Gastrocnemius medialis (tissue), 4 donors: ENCODE results near the gene IRAK1BP1. TPM values are rescaled to one million over a fixed set of nuclear protein-coding genes. Genes with fewer than 3 reads are reported as not detected.
"Not testable (repeated sequence)": the region's sequence is repeated elsewhere in the genome, so short reads cannot be mapped to it uniquely, and the experiment has no call there.

Source experiments
- ATAC-seq, 2 donors: fragments of 150-250 bp; one replicate each; pipeline ENCODE4 v1.9.1; 2016
- DNase-seq, 2 donors: peaks; one replicate each; pipeline ENCODE4 v3.0.0-alpha.2; 2019
- H3K27ac ChIP-seq, 4 donors: fragments of 200-600 bp; sonication (generic); 1 replicate in 1 of 4; 2 replicates in 3 of 4; pipeline ENCODE4 v1.5.1; 2016 to 2018; ENCODE audit warnings: mild to moderate bottlenecking in 2 of 4, moderate library complexity in 1 of 4
- H3K27me3 ChIP-seq, 3 donors: fragments of 200-600 bp; sonication (generic) in 2 of 3; 1 replicate in 1 of 3; 2 replicates in 2 of 3; pipeline versions ENCODE4 v1.5.1 to v1.6.0; 2016 to 2019; ENCODE audit warnings: mild to moderate bottlenecking in 1 of 3, moderate library complexity in 1 of 3
- H3K36me3 ChIP-seq, 2 donors: fragments of 200-600 bp; sonication (generic) in 1 of 2; one replicate each; pipeline ENCODE4 v1.5.1; 2017 to 2018
- H3K4me1 ChIP-seq, 2 donors: fragments of 200-600 bp; sonication (generic) in 1 of 2; one replicate each; pipeline ENCODE4 v1.5.1; 2016 to 2017; ENCODE audit warnings: mild to moderate bottlenecking in 2 of 2
- H3K4me3 ChIP-seq, 4 donors: fragments of 200-600 bp; sonication (generic) in 3 of 4; 1 replicate in 1 of 4; 2 replicates in 3 of 4; pipeline ENCODE4 v1.5.1; 2016 to 2019; ENCODE audit warnings: mild to moderate bottlenecking in 2 of 4
- H3K9me3 ChIP-seq, 3 donors: fragments of 200-600 bp; sonication (generic) in 2 of 3; 1 replicate in 1 of 3; 2 replicates in 2 of 3; pipeline ENCODE4 v1.5.1; 2016 to 2019
- POLR2A ChIP-seq, 2 donors: fragments of 450-650 bp; IDR thresholded peaks; one replicate each; pipeline ENCODE4 v1.6.1; 2017; ENCODE audit warnings: antibody characterized with exemption in 2 of 2, mild to moderate bottlenecking in 2 of 2, moderate library complexity in 2 of 2
- in situ Hi-C, 4 donors: fragments of 200-750 bp; cut with MboI; loops; one replicate each; pipeline versions ENCODE4 v1.15.0 to v1.8.0; 2017; ENCODE audit warnings: low sequenced_read_pairs in 4 of 4
- intact Hi-C: fragments of 100-400 bp; cut with DNase I; formaldehyde crosslinking; loops from one replicate; pipeline ENCODE4 v1.15.1; 2023; ENCODE audit warnings: low total_unique reads
- total RNA-seq, 4 donors: library from RNA; depleted of rRNA; stranded (reverse); fragments of >200 nt; gene quantifications; one replicate each; pipeline versions ENCODE4 v1.1.0 to v1.2.3, GENCODE V29; 2016
- TF ChIP-seq, protein P1 (sequence below), 5 experiments: fragments of 450-650 bp in 3 of 5; fragments of 200-600 bp in 2 of 5; sonication (generic) in 2 of 5; IDR thresholded peaks in 4 of 5; conservative IDR thresholded peaks in 1 of 5; 1 replicate in 4 of 5; 2 replicates in 1 of 5; pipeline ENCODE4 v1.5.1; 2016 to 2019; ENCODE audit warnings: antibody characterized with exemption in 5 of 5, mild to moderate bottlenecking in 3 of 5, moderate library complexity in 3 of 5

Gene IRAK1BP1
- total RNA-seq, 4 donors from 2014 or later: 0.75 to 1.8 (median 1.0) TPM

GRCh38 chr6:78854546-78854945, 12.8 kb upstream of the IRAK1BP1 start:
- in situ Hi-C loops: no loop called here
- Histone ChIP-seq H3K27ac (no peak overlapping the region), H3K4me3 (no peak overlapping the region), H3K4me1 (no peaks in the 10 kb centered on the region), H3K36me3 (no peaks in the 10 kb centered on the region), H3K27me3 (no peaks in the 10 kb centered on the region), H3K9me3 (no peaks in the 10 kb centered on the region)
- intact Hi-C loops: no loop called here
- TF ChIP-seq, protein P1, sequence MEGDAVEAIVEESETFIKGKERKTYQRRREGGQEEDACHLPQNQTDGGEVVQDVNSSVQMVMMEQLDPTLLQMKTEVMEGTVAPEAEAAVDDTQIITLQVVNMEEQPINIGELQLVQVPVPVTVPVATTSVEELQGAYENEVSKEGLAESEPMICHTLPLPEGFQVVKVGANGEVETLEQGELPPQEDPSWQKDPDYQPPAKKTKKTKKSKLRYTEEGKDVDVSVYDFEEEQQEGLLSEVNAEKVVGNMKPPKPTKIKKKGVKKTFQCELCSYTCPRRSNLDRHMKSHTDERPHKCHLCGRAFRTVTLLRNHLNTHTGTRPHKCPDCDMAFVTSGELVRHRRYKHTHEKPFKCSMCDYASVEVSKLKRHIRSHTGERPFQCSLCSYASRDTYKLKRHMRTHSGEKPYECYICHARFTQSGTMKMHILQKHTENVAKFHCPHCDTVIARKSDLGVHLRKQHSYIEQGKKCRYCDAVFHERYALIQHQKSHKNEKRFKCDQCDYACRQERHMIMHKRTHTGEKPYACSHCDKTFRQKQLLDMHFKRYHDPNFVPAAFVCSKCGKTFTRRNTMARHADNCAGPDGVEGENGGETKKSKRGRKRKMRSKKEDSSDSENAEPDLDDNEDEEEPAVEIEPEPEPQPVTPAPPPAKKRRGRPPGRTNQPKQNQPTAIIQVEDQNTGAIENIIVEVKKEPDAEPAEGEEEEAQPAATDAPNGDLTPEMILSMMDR (IDR thresholded peaks at IDR 0.05 in 4 of 5, conservative IDR thresholded peaks at IDR 0.05 in 1 of 5): no peak
- TF ChIP-seq POLR2A (IDR thresholded peaks at IDR 0.05): no peak
- no peak for DNase-seq
- ATAC-seq: no peak

DNA sequence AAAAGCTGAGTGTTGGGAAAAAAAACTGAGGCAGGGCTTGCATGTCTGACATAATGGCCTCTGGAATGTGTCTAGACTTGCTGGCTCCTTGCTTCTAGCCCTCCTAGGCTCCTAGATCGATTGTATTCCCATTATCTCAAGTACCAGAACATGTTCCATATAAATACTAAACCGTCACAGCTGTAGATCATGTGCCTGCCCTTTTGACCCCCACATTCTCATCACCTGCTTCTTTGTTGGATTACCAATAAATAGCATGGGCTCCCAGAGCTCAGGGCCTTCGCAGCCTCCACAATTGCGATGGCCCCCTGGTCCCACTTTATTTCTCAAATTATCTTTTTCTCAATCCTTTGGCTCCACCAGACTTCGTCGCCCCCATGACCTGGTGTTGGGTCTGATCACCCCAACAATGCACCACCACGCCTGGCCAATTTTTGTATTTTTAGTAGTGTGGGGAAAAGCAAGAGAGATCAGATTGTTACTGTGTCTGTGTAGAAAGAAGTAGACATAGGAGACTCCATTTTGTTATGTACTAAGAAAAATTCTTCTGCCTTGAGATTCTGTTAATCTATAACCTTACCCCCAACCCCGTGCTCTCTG, 8.9 kb upstream of the IRAK1BP1 start:
- H3K36me3 ChIP-seq, H3K9me3 ChIP-seq, H3K27me3 ChIP-seq, ATAC-seq, H3K4me1 ChIP-seq, DNase-seq, in situ Hi-C loops, H3K4me3 ChIP-seq, H3K27ac ChIP-seq, intact Hi-C loops: not testable (repeated sequence)

GRCh38 chr6:78861509-78861908, 5.8 kb upstream of the IRAK1BP1 start:
- Histone ChIP-seq H3K4me1 (peaks cover 0 to 2% of the 10 kb centered on the region in 2 donors), H3K27me3 (no peaks in the 10 kb centered on the region), H3K4me3 (no peak overlapping the region), H3K27ac (no peak overlapping the region), H3K36me3 (no peaks in the 10 kb centered on the region), H3K9me3 (no peaks in the 10 kb centered on the region)
- no peak for DNase-seq
- ATAC-seq: no peak
- TF ChIP-seq, protein P1 (IDR thresholded peaks at IDR 0.05 in 4 of 5, conservative IDR thresholded peaks at IDR 0.05 in 1 of 5): no peak
- TF ChIP-seq POLR2A (IDR thresholded peaks at IDR 0.05): no peak
- in situ Hi-C loops: no loop called here
- intact Hi-C loops: no loop called here

DNA sequence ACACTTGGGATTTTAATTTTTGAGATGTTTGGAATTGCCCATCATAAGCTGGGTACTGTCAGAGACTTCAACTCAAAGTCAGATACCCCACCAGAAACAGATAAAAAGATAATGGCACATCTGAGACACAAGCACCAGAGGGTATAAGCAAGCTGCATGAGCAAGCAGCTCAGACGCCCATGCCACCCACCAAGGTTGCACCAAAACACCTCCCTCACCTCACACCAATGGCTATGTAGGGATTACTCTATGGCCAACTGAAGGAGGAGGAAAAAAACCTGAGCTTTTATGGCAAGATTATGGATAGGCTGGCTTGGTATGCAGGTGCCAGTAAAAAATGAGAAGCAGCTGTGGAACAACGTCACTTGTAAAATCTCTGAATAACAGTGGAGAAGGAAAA, 3.8 kb upstream of the IRAK1BP1 start:
- no peaks in the 10 kb centered on the region for H3K9me3 ChIP-seq

GRCh38 chr6:78864957-78865356, 2.4 kb upstream of the IRAK1BP1 start:
- in situ Hi-C loops (no loop called here), intact Hi-C loops (loop anchor here (5.0 kb wide), 1 partner anchor 367 kb away; the partner anchor contains the start of gene HMGN3)
- no peaks in the 10 kb centered on the region for H3K36me3 ChIP-seq
- ATAC-seq (no peak), DNase-seq (no peak)
- H3K4me1 ChIP-seq: peaks cover 7 to 8% of the 10 kb centered on the region in 2 donors
- H3K27me3 ChIP-seq: no peaks in the 10 kb centered on the region
- no peak for TF ChIP-seq POLR2A (IDR thresholded peaks at IDR 0.05)
- TF ChIP-seq, protein P1 (IDR thresholded peaks at IDR 0.05 in 4 of 5, conservative IDR thresholded peaks at IDR 0.05 in 1 of 5): no peak
- no peak overlapping the region for H3K4me3 ChIP-seq
- no peaks in the 10 kb centered on the region for H3K9me3 ChIP-seq
- no peak overlapping the region for H3K27ac ChIP-seq

More for the DNA sequence above, 3.8 kb upstream of the IRAK1BP1 start:
- Histone ChIP-seq H3K4me3 (no peak overlapping the region), H3K36me3 (no peaks in the 10 kb centered on the region), H3K4me1 (peaks cover 7% of the 10 kb centered on the region in 2 donors), H3K27me3 (no peaks in the 10 kb centered on the region), H3K27ac (no peak overlapping the region)
- in situ Hi-C loops: no loop called here
- ATAC-seq: no peak
- intact Hi-C loops: no loop called here
- TF ChIP-seq, protein P1 (IDR thresholded peaks at IDR 0.05 in 4 of 5, conservative IDR thresholded peaks at IDR 0.05 in 1 of 5): no peak
- no peak for TF ChIP-seq POLR2A (IDR thresholded peaks at IDR 0.05)
- no peak for DNase-seq
